Endothelial cell of umbilical vein (primary cell): ENCODE data around the gene SERPIND1. TPM values are rescaled to one million over a fixed set of nuclear protein-coding genes. Genes with fewer than 3 reads are reported as not detected.

Experiments used
- BruUV-seq: library from RNA; stranded (reverse); fragments of 400-500 nt; replicated peaks from 2 replicates; lab custom pipeline; 2021; lab: Mats Ljungman, UMichigan
- CTCF ChIA-PET: fragments of 300-600, 350-600 bp; sonication (Branson Sonifier 250); formaldehyde crosslinking; loops from one replicate; lab custom pipeline; 2021; ENCODE audit warnings: antibody characterized with exemption, inconsistent platforms; lab: Charles Lee
- POLR2A ChIA-PET: fragments of 300-600, 350-600 bp; sonication (Branson Sonifier 250); formaldehyde crosslinking; loops from one replicate; lab custom pipeline; 2021; ENCODE audit warnings: antibody characterized with exemption, inconsistent platforms; lab: Charles Lee
- DNase-seq: peaks from one replicate; pipeline ENCODE4 v3.0.0-alpha.2; 2011; ENCODE audit warnings: low read depth, low spot score
- FAIRE-seq: peaks from 2 replicates; lab custom pipeline; 2011; peaks lifted over from hg19 to GRCh38; lab: Jason Lieb, UNC
- H2AFZ ChIP-seq: 2 replicates; pipeline ENCODE4 v1.6.0; 2012; ENCODE audit warnings: low read depth, low read length, control low read depth, inconsistent platforms
- H3K27ac ChIP-seq: 2 replicates; pipeline ENCODE4 v1.5.1; 2011; ENCODE audit warnings: low read depth, mild to moderate bottlenecking, control low read depth, low read length, moderate library complexity; ENCODE audit not compliant: insufficient read depth
- H3K27me3 ChIP-seq, 2 experiments: 2 replicates each; pipeline versions ENCODE4 v1.6.0 to v1.6.1; 2011; ENCODE audit warnings: low read length in 2 of 2, mixed read lengths in 1 of 2; ENCODE audit not compliant: control insufficient read depth in 2 of 2, insufficient read depth in 2 of 2
- H3K36me3 ChIP-seq, 2 experiments: 2 replicates in 1 of 2; 3 replicates in 1 of 2; pipeline ENCODE4 v1.5.1; 2011; ENCODE audit warnings: low read length in 2 of 2, mild to moderate bottlenecking in 1 of 2, moderate library complexity in 1 of 2; ENCODE audit not compliant: control insufficient read depth in 2 of 2, insufficient read depth in 2 of 2; ENCODE audit errors: extremely low read depth in 1 of 2
- H3K4me1 ChIP-seq: 3 replicates; pipeline ENCODE4 v1.5.1; 2011; ENCODE audit warnings: mild to moderate bottlenecking, low read length; ENCODE audit not compliant: control insufficient read depth, insufficient read depth; ENCODE audit errors: extremely low read depth
- H3K4me2 ChIP-seq: 2 replicates; pipeline ENCODE4 v1.6.1; 2011; ENCODE audit warnings: low read length, control low read depth, mixed read lengths; ENCODE audit not compliant: insufficient read depth
- H3K4me3 ChIP-seq, 3 experiments: fragments of 200-600 bp in 1 of 3; sonication (generic), shearing (Covaris generic) in 1 of 3; replicated peaks in 1 of 3; 2 replicates each; pipeline ENCODE4 v1.5.1; 2011 to 2016; ENCODE audit warnings: control low read depth in 3 of 3, low read length in 3 of 3, mild to moderate bottlenecking in 2 of 3, inconsistent platforms in 1 of 3, low read depth in 1 of 3, moderate library complexity in 1 of 3; ENCODE audit not compliant: insufficient read depth in 1 of 3
- H3K79me2 ChIP-seq: 2 replicates; pipeline ENCODE4 v1.6.0; 2012; ENCODE audit warnings: low read length, inconsistent platforms; ENCODE audit not compliant: control insufficient read depth, insufficient read depth
- H3K9ac ChIP-seq: replicated peaks from 2 replicates; pipeline ENCODE3; 2011; ENCODE audit warnings: low read length, control low read depth; ENCODE audit not compliant: insufficient read depth; ENCODE audit errors: extremely low read depth
- H3K9me1 ChIP-seq: replicated peaks from 3 replicates; pipeline ENCODE4 v1.6.0; 2011; ENCODE audit warnings: mild to moderate bottlenecking, low read length; ENCODE audit not compliant: control insufficient read depth, insufficient read depth; ENCODE audit errors: extremely low read depth
- H3K9me3 ChIP-seq: replicated peaks from 2 replicates; pipeline ENCODE4 v1.5.1; 2012; ENCODE audit warnings: low read length, inconsistent platforms; ENCODE audit not compliant: control insufficient read depth, insufficient read depth
- H4K20me1 ChIP-seq: replicated peaks from 2 replicates; pipeline ENCODE3; 2011; ENCODE audit warnings: mild to moderate bottlenecking, low read length; ENCODE audit not compliant: control insufficient read depth, insufficient read depth; ENCODE audit errors: extremely low read depth
- CTCF ChIP-seq, 2 donors: IDR thresholded peaks; 1 replicate in 1 of 2; 2 replicates in 1 of 2; pipeline ENCODE4 v1.5.1; 2011; ENCODE audit warnings: low read length in 2 of 2, mild to moderate bottlenecking in 2 of 2, moderate library complexity in 2 of 2, control low read depth in 1 of 2, inconsistent platforms in 1 of 2, low read depth in 1 of 2; ENCODE audit not compliant: insufficient read depth in 1 of 2; ENCODE audit errors: extremely low read depth in 1 of 2
- FOS ChIP-seq: IDR thresholded peaks from 2 replicates; pipeline ENCODE4 v1.6.1; 2011; ENCODE audit warnings: mild to moderate bottlenecking, low read length, moderate library complexity, borderline replicate concordance; ENCODE audit not compliant: insufficient read depth
- GATA2 ChIP-seq: IDR thresholded peaks from 2 replicates; pipeline ENCODE4 v1.7.0; 2011; ENCODE audit warnings: low read depth, mild to moderate bottlenecking, moderate library complexity, mixed read lengths, low read length; ENCODE audit not compliant: insufficient read length, insufficient read depth
- MYC ChIP-seq: IDR thresholded peaks from one replicate; pipeline ENCODE4 v1.6.1; 2011; ENCODE audit warnings: mild to moderate bottlenecking, low read depth, low read length
- POLR2A ChIP-seq: IDR thresholded peaks from 2 replicates; pipeline ENCODE4 v1.6.1; 2012; ENCODE audit warnings: low read depth, mild to moderate bottlenecking, control low read depth, low read length
- POLR2AphosphoS5 ChIP-seq: IDR thresholded peaks from 2 replicates; pipeline ENCODE4 v1.6.1; 2012; ENCODE audit warnings: low read depth, mild to moderate bottlenecking, control low read depth, low read length, moderate library complexity; ENCODE audit not compliant: insufficient read depth
- dilution Hi-C: fragments of 300-500 bp; cut with MboI; formaldehyde crosslinking; loops from one replicate; pipeline ENCODE4 v1.15.0; 2019; ENCODE audit warnings: low sequenced_read_pairs; ENCODE audit not compliant: extremely low pct_ligation_motif_present
- intact Hi-C: fragments of 100-400 bp; cut with micrococcal nuclease; formaldehyde crosslinking; loops from one replicate; pipeline ENCODE4 v1.10.0; 2022
- polyA plus RNA-seq, 4 experiments: library from polyadenylated mRNA; depleted of rRNA in 3 of 4; stranded (reverse) in 3 of 4; unstranded in 1 of 4; fragments of >200 nt; gene quantifications; 2 replicates each; pipeline versions ENCODE4 v1.2.1 to v1.2.3, GENCODE V29; 2011 to 2012; ENCODE audit warnings: missing spikeins in 1 of 4
- total RNA-seq: library from RNA; stranded (reverse); gene quantifications from 2 replicates; pipeline ENCODE4 v1.2.3, GENCODE V29; 2021

SERPIND1 gene
- total and polyA plus RNA-seq, 2 donors (not counting 3 experiments of a cell fraction or from before 2014, with no cell fraction given): 0.94 to 1.8 TPM

GRCh38 chr22:20781272-20781990 is 7.5 kb downstream of the SERPIND1 start:
- no peaks in the 10 kb centered on the region for H3K27me3 ChIP-seq
- H3K79me2 ChIP-seq: no peaks in the 10 kb centered on the region
- no peak overlapping the region for H2AFZ ChIP-seq
- ChIA-PET CTCF (interaction anchor here (0.6 to 1.1 kb wide), 4 partner anchors 8 to 363 kb away, joined by 3 to 4 read pairs (median 3); no protein-coding TSS in a partner anchor), POLR2A (no interaction called here)
- no TSS peak for BruUV-seq
- peak overlapping the region; percentile 97 for H3K27ac ChIP-seq
- H3K4me2 ChIP-seq: no peak overlapping the region
- dilution Hi-C loops: no loop called here
- no peaks in the 10 kb centered on the region for H3K9me3 ChIP-seq
- DNase-seq (no peak), FAIRE-seq (peak; percentile 21)
- H4K20me1 ChIP-seq: no peaks in the 10 kb centered on the region
- H3K9ac ChIP-seq: no peak overlapping the region
- H3K9me1 ChIP-seq: no peaks in the 10 kb centered on the region
- H3K36me3 ChIP-seq: no peaks in the 10 kb centered on the region
- TF ChIP-seq POLR2A (no peak), POLR2AphosphoS5 (no peak), FOS (peak; percentile 38), MYC (no peak), GATA2 (peak; percentile 51), CTCF (IDR thresholded peaks at IDR 0.05; ENCODE audit: extremely low read depth in 1 of 2, insufficient read depth in 1 of 2, low read depth in 1 of 2, low read length in 2 of 2) (no peak)
- intact Hi-C loops: loop anchor here (5.0 kb wide), 2 partner anchors 79 to 219 kb away; no protein-coding TSS in a partner anchor
- peaks cover 71% of the 10 kb centered on the region for H3K4me1 ChIP-seq
- H3K4me3 ChIP-seq: no peak overlapping the region
